HG03066 (cell line): ENCODE data around the gene ZNF568.

Experiments used
- ATAC-seq: cut with Tn5 transposase; IDR thresholded peaks from one replicate; pipeline ENCODE4 v1.9.1; 2021; ENCODE audit warnings: low read depth; ENCODE audit not compliant: unreplicated experiment

Gene ZNF568

GRCh38 chr19:36915992-36916830 is at the start of gene ZNF568, which contains the start of gene ZNF829:
TSS of gene ZNF568 (plus strand) at chr19:36916332. CDS start at chr19:36922771, 6,439 bp downstream.
TSS of gene ZNF829 (minus strand) at chr19:36916291. CDS start at chr19:36915167, 1,124 bp downstream.
- ATAC-seq: peak; percentile 96

- ATAC-seq: no peak
Observed at GRCh38 chr19:36876993-36877938, 38.9 kb upstream of the ZNF568 start.

GRCh38 chr19:36891768-36892357 is 24.3 kb upstream of the ZNF568 start:
- no peak for ATAC-seq

GRCh38 chr19:36894849-36895383 is 21.2 kb upstream of the ZNF568 start:
- ATAC-seq: no peak

GRCh38 chr19:36898422-36898821 is 17.7 kb upstream of the ZNF568 start:
- no peak for ATAC-seq

GRCh38 chr19:36916991-36917390 is 859 bp downstream of the ZNF568 start:
- no peak for ATAC-seq

GRCh38 chr19:36918090-36918489 is 2.0 kb downstream of the ZNF568 start:
- no peak for ATAC-seq

- ATAC-seq: no peak
Observed at GRCh38 chr19:36931684-36932083, 15.6 kb downstream of the ZNF568 start.

GRCh38 chr19:36939153-36939552 is 23.0 kb downstream of the ZNF568 start:
- ATAC-seq: no peak

- no peak for ATAC-seq
Observed at GRCh38 chr19:36950335-36951119, 34.4 kb downstream of the ZNF568 start.

- no peak for ATAC-seq
Observed at GRCh38 chr19:36962346-36962745, 46.2 kb downstream of the ZNF568 start.

- ATAC-seq: no peak
Observed at GRCh38 chr19:36963280-36963679, 47.1 kb downstream of the ZNF568 start.

GRCh38 chr19:36972571-36972970 is 56.4 kb downstream of the ZNF568 start:
- no peak for ATAC-seq

- ATAC-seq: no peak
Observed at GRCh38 chr19:36973021-36973843, 57.1 kb downstream of the ZNF568 start.

- ATAC-seq: no peak
Observed at GRCh38 chr19:36973844-36974195, 57.7 kb downstream of the ZNF568 start.

GRCh38 chr19:36986131-36986530 is 70.0 kb downstream of the ZNF568 start:
- ATAC-seq: no peak

GRCh38 chr19:36986601-36987000 is 70.5 kb downstream of the ZNF568 start:
- ATAC-seq: no peak

- ATAC-seq: no peak
Observed at GRCh38 chr19:36987091-36987490, 71.0 kb downstream of the ZNF568 start.
